ENCODE measurements around the gene BTRC. TPM values are rescaled to one million over a fixed set of nuclear protein-coding genes. Genes with fewer than 3 reads are reported as not detected.
"Not testable (repeated sequence)": the region's sequence is repeated elsewhere in the genome, so short reads cannot be mapped to it uniquely, and the experiment has no call there.

The BTRC gene
- total RNA-seq, 1 experiment from 2014 or later, result 1.8 TPM

- no peak for DNase-seq
Measured at GRCh38 chr10:101321073-101321472, 32.9 kb upstream of the BTRC start.

GRCh38 chr10:101322266-101323108 is 31.5 kb upstream of the BTRC start:
- Histone ChIP-seq H3K9me2 (replicated peaks; ENCODE audit: insufficient read depth, low read length) (no peaks in the 10 kb centered on the region), H3K4me1 (ENCODE audit: low read length) (no peaks in the 10 kb centered on the region), H3K4me2 (ENCODE audit: low read depth, low read length, poor library complexity, severe bottlenecking) (no peak overlapping the region), H3K27ac (ENCODE audit: low read length) (no peak overlapping the region), H2AFZ (ENCODE audit: low read length) (no peak overlapping the region), H3K79me2 (ENCODE audit: low read length) (no peaks in the 10 kb centered on the region), H3K9me3 (ENCODE audit: low read length) (no peaks in the 10 kb centered on the region), H3K27me3 (ENCODE audit: low read length) (no peaks in the 10 kb centered on the region), H3K4me3 (ENCODE audit: low read length) (no peak overlapping the region), H3K36me3 (ENCODE audit: insufficient read depth, low read length) (no peaks in the 10 kb centered on the region), H4K20me1 (ENCODE audit: insufficient read depth, low read depth, low read length) (no peaks in the 10 kb centered on the region), H3K9ac (ENCODE audit: low read length) (no peak overlapping the region)
- no peak for DNase-seq

More at GRCh38 chr10:101321073-101321472, 32.9 kb upstream of the BTRC start:
- no peaks in the 10 kb centered on the region for H3K9me3 ChIP-seq (ENCODE audit: low read length)
- H2AFZ ChIP-seq (ENCODE audit: low read length), result no peak overlapping the region
- H3K4me2 ChIP-seq (ENCODE audit: low read depth, low read length, poor library complexity, severe bottlenecking), result no peak overlapping the region
- no peak overlapping the region for H3K4me3 ChIP-seq (ENCODE audit: low read length)
- H4K20me1 ChIP-seq (ENCODE audit: insufficient read depth, low read depth, low read length), result no peaks in the 10 kb centered on the region
- H3K36me3 ChIP-seq (ENCODE audit: insufficient read depth, low read length), result no peaks in the 10 kb centered on the region
- H3K9me2 ChIP-seq (replicated peaks; ENCODE audit: insufficient read depth, low read length), result no peaks in the 10 kb centered on the region
- no peaks in the 10 kb centered on the region for H3K27me3 ChIP-seq (ENCODE audit: low read length)
- H3K79me2 ChIP-seq (ENCODE audit: low read length), result no peaks in the 10 kb centered on the region
- H3K9ac ChIP-seq (ENCODE audit: low read length), result no peak overlapping the region
- H3K4me1 ChIP-seq (ENCODE audit: low read length), result no peaks in the 10 kb centered on the region
- no peak overlapping the region for H3K27ac ChIP-seq (ENCODE audit: low read length)

GRCh38 chr10:101323495-101323894 is 30.5 kb upstream of the BTRC start:
- H3K9me2 ChIP-seq (replicated peaks; ENCODE audit: insufficient read depth, low read length), result no peaks in the 10 kb centered on the region
- H3K9ac ChIP-seq (ENCODE audit: low read length), result no peak overlapping the region
- H3K79me2 ChIP-seq (ENCODE audit: low read length), result no peaks in the 10 kb centered on the region
- no peaks in the 10 kb centered on the region for H4K20me1 ChIP-seq (ENCODE audit: insufficient read depth, low read depth, low read length)
- no peak for DNase-seq
- no peaks in the 10 kb centered on the region for H3K27me3 ChIP-seq (ENCODE audit: low read length)
- H3K4me1 ChIP-seq (ENCODE audit: low read length), result no peaks in the 10 kb centered on the region
- no peaks in the 10 kb centered on the region for H3K36me3 ChIP-seq (ENCODE audit: insufficient read depth, low read length)
- H3K27ac ChIP-seq (ENCODE audit: low read length), result no peak overlapping the region
- H3K9me3 ChIP-seq (ENCODE audit: low read length), result no peaks in the 10 kb centered on the region
- H2AFZ ChIP-seq (ENCODE audit: low read length), result no peak overlapping the region
- no peak overlapping the region for H3K4me2 ChIP-seq (ENCODE audit: low read depth, low read length, poor library complexity, severe bottlenecking)
- H3K4me3 ChIP-seq (ENCODE audit: low read length), result no peak overlapping the region

GRCh38 chr10:101327454-101327853 is 26.5 kb upstream of the BTRC start:
- H3K27me3 ChIP-seq (ENCODE audit: low read length); H3K36me3 ChIP-seq (ENCODE audit: insufficient read depth, low read length); H4K20me1 ChIP-seq (ENCODE audit: insufficient read depth, low read depth, low read length); H3K4me3 ChIP-seq (ENCODE audit: low read length); H2AFZ ChIP-seq (ENCODE audit: low read length); H3K9me2 ChIP-seq (replicated peaks; ENCODE audit: insufficient read depth, low read length); H3K4me2 ChIP-seq (ENCODE audit: low read depth, low read length, poor library complexity, severe bottlenecking); H3K9ac ChIP-seq (ENCODE audit: low read length); H3K27ac ChIP-seq (ENCODE audit: low read length); H3K79me2 ChIP-seq (ENCODE audit: low read length); H3K9me3 ChIP-seq (ENCODE audit: low read length); DNase-seq: not testable (repeated sequence)
- H3K4me1 ChIP-seq (ENCODE audit: low read length), result peaks cover 24% of the 10 kb centered on the region

GRCh38 chr10:101329341-101330032 is 24.5 kb upstream of the BTRC start:
- Histone ChIP-seq H3K4me1 (ENCODE audit: low read length) (peaks cover 30% of the 10 kb centered on the region), H3K4me2 (ENCODE audit: low read depth, low read length, poor library complexity, severe bottlenecking) (no peak overlapping the region), H3K79me2 (ENCODE audit: low read length) (no peaks in the 10 kb centered on the region), H3K9ac (ENCODE audit: low read length) (no peak overlapping the region), H3K36me3 (ENCODE audit: insufficient read depth, low read length) (no peaks in the 10 kb centered on the region), H3K9me2 (replicated peaks; ENCODE audit: insufficient read depth, low read length) (no peaks in the 10 kb centered on the region), H4K20me1 (ENCODE audit: insufficient read depth, low read depth, low read length) (no peaks in the 10 kb centered on the region), H2AFZ (ENCODE audit: low read length) (no peak overlapping the region), H3K9me3 (ENCODE audit: low read length) (no peaks in the 10 kb centered on the region), H3K27ac (ENCODE audit: low read length) (no peak overlapping the region), H3K27me3 (ENCODE audit: low read length) (no peaks in the 10 kb centered on the region), H3K4me3 (ENCODE audit: low read length) (no peak overlapping the region)
- no peak for DNase-seq

GRCh38 chr10:101330231-101330630 is 23.7 kb upstream of the BTRC start:
- Histone ChIP-seq H3K27me3 (ENCODE audit: low read length) (no peaks in the 10 kb centered on the region), H3K27ac (ENCODE audit: low read length) (peak overlapping the region; percentile 84), H3K4me2 (ENCODE audit: low read depth, low read length, poor library complexity, severe bottlenecking) (peak overlapping the region; percentile 73), H4K20me1 (ENCODE audit: insufficient read depth, low read depth, low read length) (no peaks in the 10 kb centered on the region), H3K9ac (ENCODE audit: low read length) (peak overlapping the region; percentile 48), H3K9me2 (replicated peaks; ENCODE audit: insufficient read depth, low read length) (no peaks in the 10 kb centered on the region), H2AFZ (ENCODE audit: low read length) (peak overlapping the region; percentile 78; the same call in 1 of the 2 replicates), H3K36me3 (ENCODE audit: insufficient read depth, low read length) (no peaks in the 10 kb centered on the region), H3K4me3 (ENCODE audit: low read length) (peak overlapping the region; percentile 37; the same call in 1 of the 2 replicates), H3K79me2 (ENCODE audit: low read length) (no peaks in the 10 kb centered on the region), H3K4me1 (ENCODE audit: low read length) (peaks cover 30% of the 10 kb centered on the region), H3K9me3 (ENCODE audit: low read length) (no peaks in the 10 kb centered on the region)
- DNase-seq, result no peak

- Histone ChIP-seq H3K4me2 (ENCODE audit: low read depth, low read length, poor library complexity, severe bottlenecking) (peak overlapping the region; percentile 73), H3K9ac (ENCODE audit: low read length) (peak overlapping the region; percentile 48), H4K20me1 (ENCODE audit: insufficient read depth, low read depth, low read length) (no peaks in the 10 kb centered on the region), H3K79me2 (ENCODE audit: low read length) (no peaks in the 10 kb centered on the region), H3K4me3 (ENCODE audit: low read length) (peak overlapping the region; percentile 37; the same call in 1 of the 2 replicates), H3K36me3 (ENCODE audit: insufficient read depth, low read length) (no peaks in the 10 kb centered on the region), H3K9me3 (ENCODE audit: low read length) (no peaks in the 10 kb centered on the region), H3K9me2 (replicated peaks; ENCODE audit: insufficient read depth, low read length) (no peaks in the 10 kb centered on the region), H3K27me3 (ENCODE audit: low read length) (no peaks in the 10 kb centered on the region), H3K4me1 (ENCODE audit: low read length) (peaks cover 30% of the 10 kb centered on the region), H2AFZ (ENCODE audit: low read length) (peak overlapping the region; percentile 78), H3K27ac (ENCODE audit: low read length) (peak overlapping the region; percentile 84)
- peak; percentile 78 for DNase-seq
Measured at GRCh38 chr10:101330631-101331225, 23.2 kb upstream of the BTRC start.

- no peaks in the 10 kb centered on the region for H3K27me3 ChIP-seq (ENCODE audit: low read length)
- H2AFZ ChIP-seq (ENCODE audit: low read length), result no peak overlapping the region
- H3K4me3 ChIP-seq (ENCODE audit: low read length), result peak overlapping the region; percentile 37; the same call in 1 of the 2 replicates
- H3K79me2 ChIP-seq (ENCODE audit: low read length), result no peaks in the 10 kb centered on the region
- no peaks in the 10 kb centered on the region for H3K9me2 ChIP-seq (replicated peaks; ENCODE audit: insufficient read depth, low read length)
- H3K36me3 ChIP-seq (ENCODE audit: insufficient read depth, low read length), result no peaks in the 10 kb centered on the region
- H3K27ac ChIP-seq (ENCODE audit: low read length), result peak overlapping the region; percentile 84
- no peaks in the 10 kb centered on the region for H4K20me1 ChIP-seq (ENCODE audit: insufficient read depth, low read depth, low read length)
- H3K9me3 ChIP-seq (ENCODE audit: low read length), result no peaks in the 10 kb centered on the region
- peak; percentile 48 for DNase-seq
- H3K4me2 ChIP-seq (ENCODE audit: low read depth, low read length, poor library complexity, severe bottlenecking), result peak overlapping the region; percentile 73
- peaks cover 30% of the 10 kb centered on the region for H3K4me1 ChIP-seq (ENCODE audit: low read length)
- H3K9ac ChIP-seq (ENCODE audit: low read length), result peak overlapping the region; percentile 48
Measured at GRCh38 chr10:101331956-101332355, 22.0 kb upstream of the BTRC start.

Data from Karpas-422 (cell line).